ENCODE data around the gene SHMT1. TPM values are rescaled to one million over a fixed set of nuclear protein-coding genes. Genes with fewer than 3 reads are reported as not detected.
A peak's percentile ranks its signal among the peaks of the same experiment; 100 is the strongest.

Gene SHMT1
- total and polyA plus RNA-seq, 2 of the 4 experiments (the other 2 are of a cell fraction), result 7.5 to 8.1 TPM

DNA sequence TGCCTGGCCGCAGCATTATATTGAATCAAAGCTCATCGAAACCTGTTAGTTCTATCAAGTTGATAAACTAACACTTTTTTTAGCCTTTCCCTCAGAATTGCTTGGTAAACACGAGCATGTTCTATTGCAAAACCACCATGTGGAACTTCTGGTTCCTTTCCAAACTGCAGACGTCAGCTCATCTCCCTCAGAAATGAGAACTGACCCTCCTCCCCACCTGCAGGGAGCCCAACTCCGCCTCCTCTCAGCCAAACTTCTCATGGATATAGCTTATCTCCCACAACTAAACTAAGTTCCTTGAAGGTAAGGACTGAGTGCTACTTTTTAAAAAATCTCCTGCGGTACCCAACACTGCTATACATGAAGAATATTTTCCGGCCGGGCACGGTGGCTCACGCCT, 6.7 kb downstream of the SHMT1 start:
- Histone ChIP-seq H3K4ac (ENCODE audit: low read depth, low read length) (no peak overlapping the region), H2BK120ac (ENCODE audit: low read depth, low read length) (no peak overlapping the region), H4K20me1 (ENCODE audit: insufficient read depth, low read length) (no peaks in the 10 kb centered on the region), H3K4me1 (ENCODE audit: control insufficient read depth, insufficient read depth, low read length) (no peaks in the 10 kb centered on the region), H3K79me1 (ENCODE audit: low read depth in 1 of 2, low read length in 2 of 2) (no peaks in the 10 kb centered on the region; a peak in 1 of 4 replicates), H4K91ac (ENCODE audit: insufficient read depth, low read depth, low read length) (no peak overlapping the region), H3K18ac (ENCODE audit: low read depth, low read length) (no peak overlapping the region), H2BK20ac (ENCODE audit: low read depth, low read length) (no peak overlapping the region), H3K27me3 (ENCODE audit: control insufficient read depth, insufficient read depth, low read length) (no peaks in the 10 kb centered on the region), H3K4me2 (ENCODE audit: low read depth, low read length) (no peak overlapping the region), H2AK9ac (replicated peaks; ENCODE audit: low read depth, low read length, poor library complexity) (peak overlapping the region; percentile 70), H2BK5ac (ENCODE audit: low read depth, low read length, poor library complexity, severe bottlenecking) (no peak overlapping the region), H4K5ac (ENCODE audit: low read depth, low read length) (no peak overlapping the region), H3K9me1 (ENCODE audit: insufficient read depth, low read length) (no peaks in the 10 kb centered on the region), H3K36me3 (ENCODE audit: control insufficient read depth, insufficient read depth, low read length) (no peaks in the 10 kb centered on the region), H3K23ac (ENCODE audit: low read depth, low read length) (no peak overlapping the region), H3K27ac (ENCODE audit: insufficient read depth, low read length) (no peak overlapping the region), H3K9ac (ENCODE audit: low read depth, low read length) (no peak overlapping the region), H3K9me3 (ENCODE audit: control insufficient read depth, insufficient read depth, low read length) (no peaks in the 10 kb centered on the region), H4K8ac (ENCODE audit: low read depth in 2 of 2, low read length in 2 of 2) (no peak overlapping the region), H3K4me3 (ENCODE audit: insufficient read depth, low read depth, low read length) (no peak overlapping the region), H2AFZ (replicated peaks; ENCODE audit: low read length, poor library complexity) (no peak overlapping the region), H2BK15ac (ENCODE audit: low read depth, low read length) (no peak overlapping the region), H2AK5ac (ENCODE audit: low read depth, low read length) (no peak overlapping the region), H3K56ac (ENCODE audit: extremely low read depth, insufficient read depth, low read length) (no peak overlapping the region), H3K14ac (replicated peaks; ENCODE audit: low read depth, low read length) (no peak overlapping the region)
- 0 out of 2 replicates have a peak, but pooled peaks have one; percentile 24 for ATAC-seq (ENCODE audit: low read depth)
- ChIA-PET CTCF (no interaction called here), POLR2A (ENCODE audit: unreplicated experiment) (no interaction called here)
- peak; percentile 50 for DNase-seq
- dilution Hi-C loops (cut with HindIII; ENCODE audit: low sequenced_read_pairs, unreplicated experiment) (no loop called here), in situ Hi-C loops (cut with MboI; ENCODE audit: low sequenced_read_pairs) (no loop called here), intact Hi-C loops (cut with micrococcal nuclease) (no loop called here)
- 40% methylated on average over 1 of the region's 10 CpGs; no CpG with 5 or more reads in 1 of the 2 experiments for WGBS, 2 experiments (ENCODE audit: extremely low coverage in 2 of 2, insufficient read length in 1 of 2)
- BruUV-seq (replicated peaks), result no TSS peak
- TF ChIP-seq RAD21 (IDR thresholded peaks at IDR 0.05; ENCODE audit: low read length) (no peak), CEBPB (IDR thresholded peaks at IDR 0.05; ENCODE audit: low read depth, low read length) (0 out of 2 replicates have a peak, but pooled peaks have one; percentile 13)
- TF ChIP-seq, protein P1, sequence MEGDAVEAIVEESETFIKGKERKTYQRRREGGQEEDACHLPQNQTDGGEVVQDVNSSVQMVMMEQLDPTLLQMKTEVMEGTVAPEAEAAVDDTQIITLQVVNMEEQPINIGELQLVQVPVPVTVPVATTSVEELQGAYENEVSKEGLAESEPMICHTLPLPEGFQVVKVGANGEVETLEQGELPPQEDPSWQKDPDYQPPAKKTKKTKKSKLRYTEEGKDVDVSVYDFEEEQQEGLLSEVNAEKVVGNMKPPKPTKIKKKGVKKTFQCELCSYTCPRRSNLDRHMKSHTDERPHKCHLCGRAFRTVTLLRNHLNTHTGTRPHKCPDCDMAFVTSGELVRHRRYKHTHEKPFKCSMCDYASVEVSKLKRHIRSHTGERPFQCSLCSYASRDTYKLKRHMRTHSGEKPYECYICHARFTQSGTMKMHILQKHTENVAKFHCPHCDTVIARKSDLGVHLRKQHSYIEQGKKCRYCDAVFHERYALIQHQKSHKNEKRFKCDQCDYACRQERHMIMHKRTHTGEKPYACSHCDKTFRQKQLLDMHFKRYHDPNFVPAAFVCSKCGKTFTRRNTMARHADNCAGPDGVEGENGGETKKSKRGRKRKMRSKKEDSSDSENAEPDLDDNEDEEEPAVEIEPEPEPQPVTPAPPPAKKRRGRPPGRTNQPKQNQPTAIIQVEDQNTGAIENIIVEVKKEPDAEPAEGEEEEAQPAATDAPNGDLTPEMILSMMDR (conservative IDR thresholded peaks at IDR 0.05; ENCODE audit: low read depth, low read length), result no peak

Measured in IMR-90 (cell line).